OCI-LY3 (cell line): ENCODE results near the gene IFT25.

ENCODE experiments used
- CTCF ChIP-seq: fragments of 200-600, 300-600 bp; sonication (generic); IDR thresholded peaks from 2 replicates; pipeline ENCODE4 v1.5.1; 2014; ENCODE audit warnings: antibody characterized with exemption, low read length, low read depth
- EZH2phosphoT487 ChIP-seq: fragments of 200-600 bp; shearing (Covaris generic); IDR thresholded peaks from 2 replicates; pipeline ENCODE4 v1.6.1; 2018; ENCODE audit warnings: antibody characterized with exemption, mixed run types, low read depth

DNA sequence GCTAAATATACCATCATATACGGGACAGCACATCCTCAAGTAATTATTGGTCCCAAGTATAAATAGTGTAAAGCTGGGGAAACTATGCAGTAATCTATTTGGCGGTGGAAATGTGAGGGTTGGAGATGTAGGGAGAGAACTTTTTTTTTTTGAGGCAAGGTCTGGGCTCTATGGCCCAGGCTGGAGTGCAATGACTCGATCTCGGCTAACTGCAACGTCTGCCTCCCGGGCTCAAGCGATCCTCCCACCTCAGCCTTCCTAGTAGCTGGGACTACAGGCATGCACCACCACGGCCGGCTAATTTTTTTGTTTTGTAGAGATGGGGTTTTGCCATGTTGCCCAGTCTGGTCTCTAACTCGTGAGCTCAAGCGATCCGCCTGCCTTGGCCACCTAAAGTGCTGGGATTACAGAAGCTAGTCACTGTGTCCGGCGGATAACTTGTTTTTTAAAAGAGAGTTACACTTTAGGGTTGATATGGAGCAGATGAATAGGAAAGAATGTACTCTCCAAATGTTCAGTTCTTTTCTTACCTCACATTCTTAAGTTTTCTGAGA, 1.9 kb downstream of the IFT25 start:
- no peak for TF ChIP-seq CTCF
- TF ChIP-seq EZH2phosphoT487, result no peak
